PC-9 (cell line): Measurements from ENCODE around the gene HDAC1.

Experiments used
- CTCF ChIP-seq: fragments of 200-600 bp; sonication (generic); conservative IDR thresholded peaks from 2 replicates; pipeline ENCODE4 v1.6.1; 2017; ENCODE audit warnings: mixed run types, antibody characterized with exemption, mild to moderate bottlenecking, moderate library complexity
- EZH2 ChIP-seq: fragments of 200-600 bp; sonication (generic); IDR thresholded peaks from 2 replicates; pipeline ENCODE4 v1.8.0; 2017; ENCODE audit warnings: antibody characterized with exemption, low read depth

- TF ChIP-seq CTCF (no peak), EZH2 (no peak)
Measured at GRCh38 chr1:32339363-32339978, 47.6 kb downstream of the HDAC1 start.
